ENCODE results near the gene TRIM33.

GRCh38 chr1:114377356-114377755, 133.6 kb downstream of the TRIM33 start:
- TF ChIP-seq, protein P1, sequence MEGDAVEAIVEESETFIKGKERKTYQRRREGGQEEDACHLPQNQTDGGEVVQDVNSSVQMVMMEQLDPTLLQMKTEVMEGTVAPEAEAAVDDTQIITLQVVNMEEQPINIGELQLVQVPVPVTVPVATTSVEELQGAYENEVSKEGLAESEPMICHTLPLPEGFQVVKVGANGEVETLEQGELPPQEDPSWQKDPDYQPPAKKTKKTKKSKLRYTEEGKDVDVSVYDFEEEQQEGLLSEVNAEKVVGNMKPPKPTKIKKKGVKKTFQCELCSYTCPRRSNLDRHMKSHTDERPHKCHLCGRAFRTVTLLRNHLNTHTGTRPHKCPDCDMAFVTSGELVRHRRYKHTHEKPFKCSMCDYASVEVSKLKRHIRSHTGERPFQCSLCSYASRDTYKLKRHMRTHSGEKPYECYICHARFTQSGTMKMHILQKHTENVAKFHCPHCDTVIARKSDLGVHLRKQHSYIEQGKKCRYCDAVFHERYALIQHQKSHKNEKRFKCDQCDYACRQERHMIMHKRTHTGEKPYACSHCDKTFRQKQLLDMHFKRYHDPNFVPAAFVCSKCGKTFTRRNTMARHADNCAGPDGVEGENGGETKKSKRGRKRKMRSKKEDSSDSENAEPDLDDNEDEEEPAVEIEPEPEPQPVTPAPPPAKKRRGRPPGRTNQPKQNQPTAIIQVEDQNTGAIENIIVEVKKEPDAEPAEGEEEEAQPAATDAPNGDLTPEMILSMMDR (conservative IDR thresholded peaks at IDR 0.05), result no peak
- no peak for TF ChIP-seq ZFX (IDR thresholded peaks at IDR 0.05)
